Omental fat pad (tissue), 4 donors: ENCODE results near the gene SLC32A1. TPM values are rescaled to one million over a fixed set of nuclear protein-coding genes. Genes with fewer than 3 reads are reported as not detected.

Experiments used
- ATAC-seq: fragments of 150-250 bp; one replicate; pipeline ENCODE4 v1.9.1; 2016; ENCODE audit warnings: mild to moderate bottlenecking, moderate library complexity; ENCODE audit not compliant: low FRiP score
- DNase-seq: peaks from one replicate; pipeline ENCODE4 v3.0.0-alpha.2; 2019; ENCODE audit warnings: low spot score
- CTCF ChIP-seq, 3 donors: fragments of 450-650 bp; IDR thresholded peaks; one replicate each; pipeline ENCODE4 v1.5.1; 2016 to 2017; ENCODE audit warnings: antibody characterized with exemption in 3 of 3, mild to moderate bottlenecking in 3 of 3, moderate library complexity in 2 of 3
- total RNA-seq, 4 donors: library from RNA; depleted of rRNA; stranded (reverse); fragments of >200 nt; gene quantifications; one replicate each; pipeline ENCODE4 v1.1.0, GENCODE V29; 2016

The SLC32A1 gene
- total RNA-seq: not detected

- ATAC-seq: no peak
- DNase-seq: no peak
- TF ChIP-seq CTCF (IDR thresholded peaks at IDR 0.05): no peak
Measured at GRCh38 chr20:38723848-38724625, at the start of gene SLC32A1. TSS of gene SLC32A1 (plus strand) at chr20:38724486. CDS start at chr20:38724725, 239 bp downstream.

- TF ChIP-seq CTCF (IDR thresholded peaks at IDR 0.05): no peak
- no peak for ATAC-seq
- DNase-seq: no peak
Measured at GRCh38 chr20:38674765-38675133, 49.5 kb upstream of the SLC32A1 start.

GRCh38 chr20:38676576-38676975 lies 47.7 kb upstream of the SLC32A1 start:
- ATAC-seq: no peak
- no peak for DNase-seq
- no peak for TF ChIP-seq CTCF (IDR thresholded peaks at IDR 0.05)

- DNase-seq (no peak), ATAC-seq (no peak)
- no peak for TF ChIP-seq CTCF (IDR thresholded peaks at IDR 0.05)
Measured at GRCh38 chr20:38680500-38681306, 43.6 kb upstream of the SLC32A1 start.

GRCh38 chr20:38685271-38685670 lies 39.0 kb upstream of the SLC32A1 start:
- TF ChIP-seq CTCF (IDR thresholded peaks at IDR 0.05): no peak
- DNase-seq (no peak), ATAC-seq (no peak)

GRCh38 chr20:38685853-38686473 lies 38.3 kb upstream of the SLC32A1 start:
- no peak for ATAC-seq
- no peak for TF ChIP-seq CTCF (IDR thresholded peaks at IDR 0.05)
- DNase-seq: no peak
